HCT116 (cell line): ENCODE results near the gene IFIH1. TPM values are rescaled to one million over a fixed set of nuclear protein-coding genes. Genes with fewer than 3 reads are reported as not detected.

Experiments
- ATAC-seq: fragments of 200-7000 bp; cut with Tn5 transposase; 2 replicates; pipeline ENCODE4 v1.9.1; 2020; ENCODE audit warnings: mild to moderate bottlenecking, moderate library complexity
- BruUV-seq: library from RNA; stranded (reverse); fragments of 400-500 nt; replicated peaks from 2 replicates; lab custom pipeline; 2021; lab: Mats Ljungman, UMichigan
- CTCF ChIA-PET: fragments of 300-600 bp; sonication (Branson Sonifier 250); formaldehyde crosslinking; loops from one replicate; lab custom pipeline; 2021; ENCODE audit warnings: antibody characterized with exemption; lab: Charles Lee
- POLR2A ChIA-PET: fragments of 300-600, 350-600 bp; sonication (Branson Sonifier 250); formaldehyde crosslinking; loops from one replicate; lab custom pipeline; 2021; ENCODE audit warnings: antibody characterized with exemption; lab: Charles Lee
- RAD21 ChIA-PET, 2 experiments: fragments of 300-600 bp; sonication (Branson Sonifier 250); formaldehyde crosslinking; loops; one replicate each; lab custom pipeline; 2023; ENCODE audit warnings: low total read pairs in 2 of 2; ENCODE audit not compliant: uncharacterized antibody in 2 of 2, unreplicated experiment in 2 of 2, low non-redundant PET in 1 of 2; lab: Charles Lee
- DNase-seq: peaks from one replicate; pipeline ENCODE4 v3.0.0-alpha.2; 2010; ENCODE audit warnings: low read depth, low spot score
- H2AFZ ChIP-seq: fragments of 200-600 bp; shearing (Covaris generic), sonication (generic); 2 replicates; pipeline ENCODE4 v1.6.1; 2017; ENCODE audit warnings: low read depth, mixed run types, mixed read lengths, antibody characterized with exemption, low read length; ENCODE audit not compliant: poor library complexity, severe bottlenecking
- H3K27ac ChIP-seq: 2 replicates; pipeline ENCODE4 v1.5.1; 2012; ENCODE audit warnings: low read depth, low read length
- H3K27me3 ChIP-seq: fragments of 200-600 bp; sonication (generic); 2 replicates; pipeline ENCODE4 v1.6.1; 2016; ENCODE audit warnings: mixed run types, low read length, mixed read lengths; ENCODE audit not compliant: insufficient read depth
- H3K36me3 ChIP-seq, 2 experiments: fragments of 200-500 bp in 1 of 2; fragments of 200-600 bp in 1 of 2; sonication (Bioruptor generic) in 1 of 2; sonication (generic) in 1 of 2; 2 replicates each; pipeline versions ENCODE4 v1.5.1 to v1.6.1; 2014 to 2016; ENCODE audit warnings: low read length in 2 of 2, inconsistent platforms in 1 of 2, mixed read lengths in 1 of 2, mixed run types in 1 of 2; ENCODE audit not compliant: insufficient read depth in 2 of 2, control insufficient read depth in 1 of 2
- H3K4me1 ChIP-seq, 2 experiments: fragments of 200-600 bp in 1 of 2; sonication (generic) in 1 of 2; 2 replicates each; pipeline versions ENCODE4 v1.5.1 to v1.6.1; 2012 to 2017; ENCODE audit warnings: low read length in 2 of 2, inconsistent platforms in 1 of 2, mild to moderate bottlenecking in 1 of 2, mixed read lengths in 1 of 2, mixed run types in 1 of 2, moderate library complexity in 1 of 2; ENCODE audit not compliant: insufficient read depth in 2 of 2, control insufficient read depth in 1 of 2
- H3K4me2 ChIP-seq: fragments of 200-600 bp; sonication (generic); 2 replicates; pipeline ENCODE4 v1.6.1; 2017; ENCODE audit warnings: mixed run types, low read length, mixed read lengths
- H3K4me3 ChIP-seq, 2 experiments: fragments of 200-600 bp in 1 of 2; sonication (generic) in 1 of 2; replicated peaks in 1 of 2; 2 replicates each; pipeline ENCODE4 v1.5.1; 2011 to 2016; ENCODE audit warnings: low read length in 2 of 2, control low read depth in 1 of 2, low read depth in 1 of 2, mild to moderate bottlenecking in 1 of 2, mixed read lengths in 1 of 2, mixed run types in 1 of 2
- H3K79me2 ChIP-seq: fragments of 200-600 bp; sonication (generic); 2 replicates; pipeline ENCODE4 v1.6.1; 2017; ENCODE audit warnings: mild to moderate bottlenecking, mixed run types, low read length, moderate library complexity, mixed read lengths; ENCODE audit not compliant: insufficient read depth
- H3K9ac ChIP-seq: fragments of 200-600 bp; sonication (generic); 2 replicates; pipeline ENCODE4 v1.6.1; 2016; ENCODE audit warnings: low read length, mixed read lengths
- H3K9me2 ChIP-seq: fragments of 200-600 bp; sonication (generic), shearing (Covaris generic); 2 replicates; pipeline ENCODE4 v1.6.1; 2017; ENCODE audit warnings: mixed run types, mild to moderate bottlenecking, moderate library complexity; ENCODE audit not compliant: insufficient read depth
- H3K9me3 ChIP-seq, 2 experiments: fragments of 200-500 bp in 1 of 2; fragments of 200-600 bp in 1 of 2; sonication (Bioruptor generic) in 1 of 2; sonication (generic) in 1 of 2; 2 replicates each; pipeline ENCODE4 v1.6.1; 2014 to 2017; ENCODE audit warnings: low read length in 2 of 2, mixed read lengths in 2 of 2, inconsistent platforms in 1 of 2, low read depth in 1 of 2, mild to moderate bottlenecking in 1 of 2, mixed run types in 1 of 2, moderate library complexity in 1 of 2; ENCODE audit not compliant: control insufficient read depth in 1 of 2, insufficient read depth in 1 of 2
- H4K20me1 ChIP-seq: fragments of 200-600 bp; sonication (generic), shearing (Covaris generic); 2 replicates; pipeline ENCODE4 v1.6.1; 2017; ENCODE audit warnings: mixed run types, mild to moderate bottlenecking, moderate library complexity; ENCODE audit not compliant: insufficient read depth
- CBX3 ChIP-seq: IDR thresholded peaks from 2 replicates; pipeline ENCODE4 v1.6.1; 2012; ENCODE audit warnings: low read depth
- CEBPB ChIP-seq: IDR thresholded peaks from 2 replicates; pipeline ENCODE4 v1.6.1; 2012; ENCODE audit warnings: low read depth
- ELF1 ChIP-seq: IDR thresholded peaks from 2 replicates; pipeline ENCODE4 v1.6.1; 2012; ENCODE audit warnings: low read depth, borderline replicate concordance
- EZH2 ChIP-seq: fragments of 200-600 bp; sonication (generic); IDR thresholded peaks from 2 replicates; pipeline ENCODE4 v1.6.1; 2017; ENCODE audit warnings: antibody characterized with exemption, mixed run types
- EZH2phosphoT487 ChIP-seq: fragments of 200-600 bp; IDR thresholded peaks from 2 replicates; pipeline ENCODE4 v1.6.1; 2018; ENCODE audit warnings: antibody characterized with exemption, borderline replicate concordance
- FOSL1 ChIP-seq: IDR thresholded peaks from 2 replicates; pipeline ENCODE4 v1.6.1; 2012; ENCODE audit warnings: low read depth
- JUND ChIP-seq: IDR thresholded peaks from 2 replicates; pipeline ENCODE4 v1.6.1; 2012
- POLR2AphosphoS5 ChIP-seq: IDR thresholded peaks from 2 replicates; pipeline ENCODE4 v1.6.1; 2011; ENCODE audit warnings: mild to moderate bottlenecking, low read depth, low read length, moderate library complexity
- RAD21 ChIP-seq: IDR thresholded peaks from 2 replicates; pipeline ENCODE4 v1.6.1; 2012; ENCODE audit warnings: low read depth, mild to moderate bottlenecking
- REST ChIP-seq: IDR thresholded peaks from 2 replicates; pipeline ENCODE4 v1.6.1; 2012; ENCODE audit warnings: low read depth
- SIN3A ChIP-seq: IDR thresholded peaks from 2 replicates; pipeline ENCODE4 v1.6.1; 2012; ENCODE audit warnings: low read depth
- SP1 ChIP-seq: IDR thresholded peaks from 2 replicates; pipeline ENCODE4 v1.6.1; 2012; ENCODE audit warnings: low read depth
- SRF ChIP-seq: IDR thresholded peaks from 2 replicates; pipeline ENCODE4 v1.6.1; 2012; ENCODE audit warnings: low read depth
- YY1 ChIP-seq: IDR thresholded peaks from 2 replicates; pipeline ENCODE4 v1.6.1; 2011; ENCODE audit warnings: low read length, low read depth, moderate library complexity, mild to moderate bottlenecking; ENCODE audit not compliant: insufficient replicate concordance; ENCODE audit errors: extremely low read depth
- ZBTB33 ChIP-seq: IDR thresholded peaks from 2 replicates; pipeline ENCODE4 v1.6.1; 2011; ENCODE audit warnings: mild to moderate bottlenecking, low read length, moderate library complexity; ENCODE audit not compliant: insufficient replicate concordance; ENCODE audit errors: extremely low read depth
- ZFX ChIP-seq: fragments of 450-650 bp; IDR thresholded peaks from 2 replicates; pipeline ENCODE4 v1.6.1; 2017
- ZNF274 ChIP-seq: fragments of 200-500 bp; sonication (Bioruptor generic); IDR thresholded peaks from 2 replicates; pipeline ENCODE4 v1.6.1; 2014; ENCODE audit warnings: mild to moderate bottlenecking, low read depth, low read length, inconsistent platforms
- intact Hi-C: fragments of 100-400 bp; cut with micrococcal nuclease; formaldehyde crosslinking; loops from 2 replicates; pipeline ENCODE4 v1.10.0; 2022
- total RNA-seq: library from RNA; stranded (reverse); gene quantifications from one replicate; pipeline ENCODE4 v1.2.1, GENCODE V29; 2021; ENCODE audit not compliant: unreplicated experiment
- TF ChIP-seq, protein P1 (sequence below): IDR thresholded peaks from 2 replicates; pipeline ENCODE4 v1.6.1; 2012
- TF ChIP-seq, protein P2 (sequence below), 3 experiments: fragments of 200-600 bp in 1 of 3; sonication (generic) in 1 of 3; IDR thresholded peaks in 2 of 3; conservative IDR thresholded peaks in 1 of 3; 2 replicates each; pipeline ENCODE4 v1.5.1; 2012 to 2017; ENCODE audit warnings: low read depth in 2 of 3, low read length in 2 of 3, antibody characterized with exemption in 1 of 3, borderline replicate concordance in 1 of 3, control low read depth in 1 of 3, mild to moderate bottlenecking in 1 of 3, mixed read lengths in 1 of 3, mixed run types in 1 of 3, moderate library complexity in 1 of 3; ENCODE audit not compliant: insufficient read depth in 1 of 3

The IFIH1 gene
- total RNA-seq, 1 experiment from 2014 or later: 7.0 TPM

DNA sequence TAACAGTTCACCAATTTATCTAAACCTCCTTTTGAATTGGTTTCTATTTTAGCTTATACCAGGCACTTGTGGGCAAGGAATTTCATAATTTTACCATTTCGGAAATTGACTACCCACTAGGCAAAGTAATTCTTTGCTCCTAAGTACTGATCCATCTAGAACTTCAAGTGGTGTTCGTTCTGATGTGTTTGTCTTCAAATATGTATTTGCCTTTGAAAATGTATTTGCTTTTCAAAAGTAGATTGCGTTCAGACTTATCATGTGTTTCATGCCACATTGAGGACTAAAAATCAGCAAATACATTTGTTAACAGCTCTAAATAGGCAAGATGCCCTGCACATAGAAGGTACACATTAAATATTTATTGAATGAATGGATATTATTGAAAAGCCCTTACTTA lies 26.7 kb downstream of the IFIH1 start:
- Histone ChIP-seq H3K9ac (no peak overlapping the region), H4K20me1 (no peaks in the 10 kb centered on the region), H3K4me2 (no peak overlapping the region), H3K27me3 (no peaks in the 10 kb centered on the region), H3K4me3 (no peak overlapping the region), H3K79me2 (no peaks in the 10 kb centered on the region), H3K9me2 (no peaks in the 10 kb centered on the region), H2AFZ (no peak overlapping the region), H3K27ac (no peak overlapping the region), H3K4me1 (no peaks in the 10 kb centered on the region), H3K36me3 (no peaks in the 10 kb centered on the region), H3K9me3 (no peaks in the 10 kb centered on the region)
- no TSS peak for BruUV-seq
- ChIA-PET RAD21 (no interaction called here), POLR2A (no interaction called here), CTCF (no interaction called here)
- TF ChIP-seq REST: no peak
- TF ChIP-seq ZFX: no peak
- TF ChIP-seq, protein P1, sequence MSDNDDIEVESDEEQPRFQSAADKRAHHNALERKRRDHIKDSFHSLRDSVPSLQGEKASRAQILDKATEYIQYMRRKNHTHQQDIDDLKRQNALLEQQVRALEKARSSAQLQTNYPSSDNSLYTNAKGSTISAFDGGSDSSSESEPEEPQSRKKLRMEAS: no peak
- no peak for TF ChIP-seq ELF1
- TF ChIP-seq, protein P2, sequence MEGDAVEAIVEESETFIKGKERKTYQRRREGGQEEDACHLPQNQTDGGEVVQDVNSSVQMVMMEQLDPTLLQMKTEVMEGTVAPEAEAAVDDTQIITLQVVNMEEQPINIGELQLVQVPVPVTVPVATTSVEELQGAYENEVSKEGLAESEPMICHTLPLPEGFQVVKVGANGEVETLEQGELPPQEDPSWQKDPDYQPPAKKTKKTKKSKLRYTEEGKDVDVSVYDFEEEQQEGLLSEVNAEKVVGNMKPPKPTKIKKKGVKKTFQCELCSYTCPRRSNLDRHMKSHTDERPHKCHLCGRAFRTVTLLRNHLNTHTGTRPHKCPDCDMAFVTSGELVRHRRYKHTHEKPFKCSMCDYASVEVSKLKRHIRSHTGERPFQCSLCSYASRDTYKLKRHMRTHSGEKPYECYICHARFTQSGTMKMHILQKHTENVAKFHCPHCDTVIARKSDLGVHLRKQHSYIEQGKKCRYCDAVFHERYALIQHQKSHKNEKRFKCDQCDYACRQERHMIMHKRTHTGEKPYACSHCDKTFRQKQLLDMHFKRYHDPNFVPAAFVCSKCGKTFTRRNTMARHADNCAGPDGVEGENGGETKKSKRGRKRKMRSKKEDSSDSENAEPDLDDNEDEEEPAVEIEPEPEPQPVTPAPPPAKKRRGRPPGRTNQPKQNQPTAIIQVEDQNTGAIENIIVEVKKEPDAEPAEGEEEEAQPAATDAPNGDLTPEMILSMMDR (IDR thresholded peaks at IDR 0.05 in 2 of 3, conservative IDR thresholded peaks at IDR 0.05 in 1 of 3; ENCODE audit: borderline replicate concordance in 1 of 3, insufficient read depth in 1 of 3, low read depth in 2 of 3, low read length in 2 of 3): no peak
- no peak for TF ChIP-seq EZH2phosphoT487
- TF ChIP-seq ZBTB33: no peak
- TF ChIP-seq SIN3A: no peak
- TF ChIP-seq CBX3: no peak
- TF ChIP-seq JUND: no peak
- no peak for TF ChIP-seq YY1
- TF ChIP-seq SP1: no peak
- TF ChIP-seq EZH2: no peak
- no peak for TF ChIP-seq CEBPB
- TF ChIP-seq SRF: no peak
- TF ChIP-seq FOSL1: no peak
- no peak for TF ChIP-seq RAD21
- no peak for TF ChIP-seq POLR2AphosphoS5
- TF ChIP-seq ZNF274: no peak
- no peak for DNase-seq
- intact Hi-C loops: no loop called here
- ATAC-seq: no peak
